COLO829 (cell line): ENCODE measurements around the gene ARMC7.
"Not testable (repeated sequence)": the region's sequence is repeated elsewhere in the genome, so short reads cannot be mapped to it uniquely, and the experiment has no call there.

Experiments
- DNase-seq: peaks from one replicate; pipeline ENCODE4 v3.0.0; 2012; ENCODE audit warnings: low spot score

ARMC7 gene

GRCh38 chr17:75102385-75102821 is 7.4 kb upstream of the ARMC7 start:
- DNase-seq = no peak

DNA sequence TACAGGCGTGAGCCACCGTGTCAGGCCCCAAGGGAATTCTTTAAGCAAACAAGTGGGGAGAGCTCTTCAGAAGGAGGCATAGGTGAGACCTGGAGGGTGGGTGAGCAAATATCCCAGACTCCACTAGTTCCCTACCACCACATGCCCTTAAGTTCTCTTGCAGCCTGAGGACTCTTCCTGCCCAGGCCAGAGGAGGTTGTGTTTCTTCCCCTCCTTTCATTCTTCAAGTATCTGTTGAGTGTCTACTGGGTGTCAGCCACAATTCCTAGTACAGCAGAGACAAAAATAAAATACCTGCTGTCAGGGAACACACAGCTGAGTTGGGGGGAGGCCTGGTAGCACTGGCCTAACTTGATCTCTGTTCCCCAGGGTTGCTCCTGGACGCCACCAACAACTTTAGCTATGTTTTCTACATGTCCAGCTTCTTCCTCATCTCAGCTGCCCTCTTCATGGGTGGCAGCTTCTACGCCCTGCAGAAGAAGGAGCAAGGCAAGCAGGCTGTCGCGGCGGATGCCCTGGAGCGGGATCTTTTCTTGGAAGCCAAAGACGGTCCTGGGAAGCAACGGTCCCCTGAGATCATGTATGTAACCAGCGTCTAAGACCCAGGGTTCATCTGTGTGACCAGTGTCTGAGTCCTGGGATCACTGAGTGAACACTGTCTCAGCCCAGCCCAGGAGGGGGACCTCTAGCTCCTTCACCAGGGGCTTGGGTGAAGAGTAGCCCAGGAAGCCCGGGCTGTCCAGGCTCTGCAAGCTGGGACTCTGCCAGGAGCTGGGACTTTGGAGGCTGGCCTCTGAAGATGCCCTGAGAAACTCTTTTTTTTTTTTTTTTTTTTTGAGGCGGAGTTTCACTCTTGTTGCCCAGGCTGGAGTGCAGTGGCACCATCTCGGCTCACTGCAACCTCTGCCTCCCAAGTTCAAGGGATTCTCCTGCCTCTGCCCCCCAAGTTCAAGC is 5.9 kb upstream of the ARMC7 start:
- DNase-seq = no peak

GRCh38 chr17:75105126-75106080 is 4.4 kb upstream of the ARMC7 start:
- no peak for DNase-seq

DNA sequence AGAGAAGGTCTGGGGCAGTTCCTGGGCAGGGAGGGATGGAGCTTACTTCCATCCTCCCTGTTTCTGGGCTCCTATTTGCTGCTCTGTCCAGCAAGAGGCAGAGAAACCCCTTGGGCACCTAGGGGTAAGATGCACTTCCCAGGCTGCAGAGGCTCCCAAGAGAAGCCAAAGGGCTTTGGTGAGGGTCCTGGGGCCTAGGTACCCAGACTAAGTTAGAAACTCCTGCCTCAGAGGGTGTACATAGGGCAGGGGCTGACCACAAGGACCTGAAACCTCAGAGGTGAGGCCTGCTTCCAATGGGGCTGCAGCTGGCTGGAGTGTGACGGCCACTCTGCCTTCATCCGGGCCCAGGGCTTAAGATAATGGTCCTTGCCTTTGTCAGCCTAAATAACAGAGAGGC is 1.6 kb upstream of the ARMC7 start:
- DNase-seq = no peak

DNA sequence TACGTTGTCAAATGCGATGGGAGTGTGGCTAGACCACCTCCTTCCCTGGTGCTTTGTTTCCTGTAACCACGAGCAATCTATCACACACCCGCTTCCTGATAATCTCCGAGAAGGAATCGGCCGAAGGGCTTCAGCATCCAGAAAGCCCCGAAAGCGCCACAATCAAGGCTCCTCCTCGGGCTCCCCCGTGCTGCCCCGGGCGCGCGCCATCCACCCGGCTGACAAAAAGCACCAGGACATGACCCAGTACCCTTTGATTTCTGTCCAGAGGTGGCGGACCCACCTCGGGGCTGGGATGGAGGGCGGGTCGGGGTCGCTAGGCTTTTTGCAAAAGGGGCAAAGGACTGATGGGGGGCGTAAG is 743 bp upstream of the ARMC7 start:
- DNase-seq = no peak

DNA sequence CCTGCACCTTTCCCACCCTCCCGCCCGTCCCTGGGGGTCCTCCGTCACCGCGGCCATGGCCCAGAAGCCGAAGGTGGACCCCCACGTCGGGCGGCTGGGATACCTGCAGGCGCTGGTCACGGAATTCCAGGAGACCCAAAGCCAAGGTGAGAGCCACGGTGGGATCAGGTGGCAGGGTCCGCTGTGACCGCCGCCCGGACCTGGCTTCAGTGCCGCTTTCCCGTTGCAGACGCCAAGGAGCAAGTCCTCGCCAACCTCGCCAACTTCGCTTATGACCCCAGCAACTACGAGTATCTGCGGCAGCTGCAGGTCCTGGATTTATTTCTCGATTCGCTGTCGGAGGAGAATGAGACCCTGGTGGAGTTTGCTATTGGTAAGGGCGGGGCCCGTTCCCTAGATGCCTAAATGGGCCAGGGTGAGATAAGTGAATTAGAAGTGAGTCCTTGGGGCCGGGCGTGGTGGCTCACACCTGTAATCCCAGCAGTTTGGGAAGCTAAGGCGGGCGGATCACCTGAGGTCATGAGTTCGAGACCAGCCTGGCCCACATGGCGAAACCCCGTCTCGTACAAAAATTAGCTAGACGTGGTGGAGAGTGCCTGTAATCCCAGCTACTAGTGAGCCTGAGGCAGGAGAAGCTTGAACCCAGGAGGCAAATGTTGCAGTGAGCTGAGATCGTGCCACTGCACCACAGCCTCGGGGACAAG is 617 bp downstream of the ARMC7 start:
- DNase-seq = no peak

DNA sequence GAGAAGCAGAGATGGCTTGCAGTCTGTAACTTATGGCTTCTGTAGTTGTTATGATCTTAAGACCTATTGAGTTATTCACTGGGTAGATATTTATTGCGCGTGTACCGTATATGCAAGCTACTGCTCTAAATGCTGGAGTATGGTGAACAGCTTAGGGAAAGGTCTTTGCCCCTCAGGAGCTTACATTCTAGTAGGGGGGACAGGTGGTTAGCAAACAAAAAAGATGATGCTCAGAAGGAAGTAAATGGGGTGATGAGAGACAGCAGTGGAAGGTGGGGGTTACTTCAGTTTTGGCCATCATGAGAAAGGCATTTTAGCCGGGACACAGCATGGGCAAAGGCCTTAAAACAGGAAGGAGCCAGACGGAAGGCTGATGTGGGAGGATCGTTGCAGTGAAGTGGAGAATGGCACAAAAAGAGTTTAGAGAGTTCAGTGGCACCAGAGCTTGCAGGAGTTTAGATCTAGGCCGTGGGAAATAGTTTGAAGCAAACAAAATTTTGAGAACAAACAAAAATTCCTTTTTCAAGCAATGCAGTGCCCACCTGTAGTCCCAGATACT is 2.1 kb downstream of the ARMC7 start:
- no peak for DNase-seq

- peak; percentile 79 for DNase-seq
Measured at GRCh38 chr17:75113798-75114551, 4.2 kb downstream of the ARMC7 start.

DNA sequence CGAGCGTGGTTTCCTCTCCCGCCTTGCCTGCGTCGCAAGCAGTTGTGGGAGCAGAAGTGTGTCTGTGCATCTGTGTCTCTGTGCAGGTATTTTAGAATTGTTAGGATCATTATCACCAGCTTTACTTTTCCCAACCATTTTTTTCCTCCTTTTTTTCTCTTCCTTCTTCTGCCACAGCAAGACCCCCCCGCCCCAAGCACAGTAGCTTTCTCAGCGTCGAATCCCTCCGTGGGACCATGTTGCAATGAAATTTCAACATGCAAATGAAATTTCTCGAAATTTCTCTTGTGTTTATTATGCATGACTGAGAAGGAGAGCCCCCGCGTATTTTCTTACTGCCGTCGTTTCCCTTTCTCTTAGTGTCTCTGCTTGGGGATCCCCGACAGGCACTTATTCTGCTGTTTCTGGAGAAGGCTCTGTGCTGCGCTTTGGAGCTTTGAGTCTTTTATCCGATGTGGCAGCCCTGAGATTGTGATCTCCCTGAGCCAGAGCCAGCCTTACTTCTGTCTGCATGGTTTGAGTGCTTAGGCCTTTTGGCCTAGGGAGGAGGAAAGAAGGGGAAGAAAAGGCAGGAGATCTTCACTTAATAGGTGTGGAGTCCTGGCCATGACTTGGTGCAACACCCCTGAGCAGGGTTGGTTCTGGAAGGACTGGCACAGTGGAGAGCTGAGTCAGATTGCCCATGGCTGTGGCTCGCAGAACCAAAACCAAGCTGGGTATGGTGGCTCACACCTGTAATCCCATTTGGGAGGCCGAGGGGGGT is 5.0 kb downstream of the ARMC7 start:
- DNase-seq = no peak

DNA sequence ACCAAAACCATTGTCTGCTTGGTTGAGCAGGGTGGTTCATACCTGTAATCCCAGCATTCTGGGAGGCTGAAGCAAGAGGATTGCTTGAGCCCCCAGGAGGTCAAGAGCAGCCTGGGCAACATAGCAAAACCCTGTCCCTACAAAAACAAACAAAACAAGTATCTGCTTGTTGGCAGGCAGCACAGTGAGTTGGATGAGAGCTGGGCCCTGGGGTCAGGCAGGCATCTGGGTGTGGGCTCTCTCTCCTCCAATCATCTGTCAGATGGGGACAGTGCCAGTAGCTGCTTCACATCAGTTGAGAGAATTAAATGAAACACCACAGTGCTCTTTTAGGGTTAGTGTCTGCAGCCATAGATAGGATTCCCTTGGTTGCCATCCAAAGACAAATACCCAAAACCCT is 5.8 kb downstream of the ARMC7 start:
- DNase-seq = no peak

DNA sequence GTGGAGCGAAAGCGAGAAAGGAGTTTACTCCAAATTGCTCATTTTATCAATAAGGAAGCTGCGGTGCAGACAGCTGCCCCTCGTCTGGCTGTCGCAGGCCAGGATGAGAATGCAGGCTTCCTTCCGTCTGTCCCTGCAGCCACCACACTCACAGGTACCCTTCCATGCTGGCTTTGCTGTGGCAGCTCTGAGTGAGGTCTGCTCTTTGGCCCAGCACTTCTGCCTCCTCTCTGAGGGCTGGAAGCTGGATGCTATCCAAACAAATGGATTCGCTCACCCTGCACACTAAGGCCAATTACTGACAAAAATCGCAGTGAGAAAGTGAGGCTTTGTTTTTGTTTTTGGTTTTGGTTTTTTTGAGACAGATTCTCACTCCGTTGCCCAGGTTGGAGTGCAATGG is 7.0 kb downstream of the ARMC7 start:
- DNase-seq = no peak

DNA sequence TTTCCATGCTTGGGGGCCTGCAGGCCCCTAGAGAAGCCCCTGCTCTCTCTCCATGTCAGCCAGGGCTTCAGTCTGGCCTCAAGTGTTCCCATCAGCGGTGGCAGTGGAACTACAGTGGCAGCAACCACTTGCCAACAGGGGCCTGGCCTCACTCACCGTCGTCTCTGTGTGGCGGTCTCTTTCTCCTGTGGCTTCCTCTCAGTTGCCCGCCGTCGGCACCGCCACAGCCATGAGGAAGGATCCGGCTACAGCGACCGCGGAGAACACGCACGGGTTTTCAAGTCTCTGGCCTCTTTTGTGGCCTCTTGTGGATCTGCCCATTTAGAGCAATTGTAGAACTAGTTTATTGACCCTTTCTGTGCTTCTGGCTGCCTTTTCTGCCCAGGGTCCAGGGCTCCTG is 8.5 kb downstream of the ARMC7 start:
- DNase-seq = no peak

DNA sequence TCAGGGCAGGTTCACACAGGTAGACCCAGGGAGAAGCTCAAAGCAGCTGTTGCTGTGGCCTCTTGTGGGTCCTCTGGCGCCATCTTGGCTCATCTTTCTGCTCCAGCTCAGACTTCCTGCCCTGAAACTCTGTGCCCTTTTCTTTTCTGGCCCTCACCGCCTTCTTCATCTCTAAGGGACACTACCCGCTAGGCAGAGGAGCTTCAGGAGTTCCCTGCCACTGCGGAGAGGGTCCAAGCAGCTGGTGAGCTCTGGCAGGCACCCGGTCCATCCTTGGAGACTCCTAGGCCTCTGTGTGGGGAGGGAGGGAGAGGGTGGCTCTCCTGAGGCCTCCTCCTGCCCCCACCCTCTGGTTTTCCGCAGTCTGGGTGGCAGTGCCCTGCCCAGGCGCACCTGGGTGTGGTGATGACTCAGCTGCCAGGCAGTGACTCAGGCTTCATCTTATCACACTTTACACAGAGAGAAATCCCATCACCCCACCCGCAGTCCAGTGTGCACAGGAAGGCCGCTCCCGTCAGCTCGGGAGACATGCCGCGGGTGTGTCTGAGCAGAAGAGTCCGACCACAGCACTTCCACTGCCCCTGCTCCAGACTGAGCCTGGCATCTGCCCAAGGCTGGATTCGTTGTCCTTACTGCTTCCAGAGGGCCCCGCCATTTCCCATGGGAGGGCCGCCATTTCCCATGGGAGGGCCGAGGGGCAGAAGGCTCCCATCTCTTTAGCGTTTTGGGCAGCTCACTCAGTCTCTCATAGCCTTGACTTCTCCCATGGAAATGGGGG is 14.5 kb downstream of the ARMC7 start:
- DNase-seq = no peak

DNA sequence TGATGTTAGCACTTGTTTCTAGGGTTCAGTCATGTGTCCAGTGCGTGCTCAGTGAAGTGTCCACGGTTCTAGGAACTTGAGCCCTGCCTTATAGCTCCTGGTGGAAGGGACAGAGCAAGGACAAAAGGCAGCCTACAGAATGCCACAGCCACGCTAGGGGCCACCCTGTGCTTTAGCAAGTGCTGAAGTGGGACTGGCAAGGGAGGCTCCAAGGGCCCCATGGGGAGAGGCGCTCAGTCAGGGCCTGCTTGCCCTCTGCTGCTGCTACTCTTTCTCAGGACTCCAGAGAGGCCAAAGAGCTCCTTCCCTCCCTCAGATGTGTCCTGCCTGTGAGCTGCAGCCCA is 15.0 kb downstream of the ARMC7 start:
- no peak for DNase-seq

GRCh38 chr17:75125984-75126383 is 16.2 kb downstream of the ARMC7 start:
- no peak for DNase-seq

GRCh38 chr17:75126954-75127353 is 17.2 kb downstream of the ARMC7 start:
- DNase-seq = no peak

- DNase-seq = not testable (repeated sequence)
Measured at GRCh38 chr17:75127936-75128335, 18.2 kb downstream of the ARMC7 start.

GRCh38 chr17:75128694-75129505 is 19.1 kb downstream of the ARMC7 start:
- DNase-seq = no peak

DNA sequence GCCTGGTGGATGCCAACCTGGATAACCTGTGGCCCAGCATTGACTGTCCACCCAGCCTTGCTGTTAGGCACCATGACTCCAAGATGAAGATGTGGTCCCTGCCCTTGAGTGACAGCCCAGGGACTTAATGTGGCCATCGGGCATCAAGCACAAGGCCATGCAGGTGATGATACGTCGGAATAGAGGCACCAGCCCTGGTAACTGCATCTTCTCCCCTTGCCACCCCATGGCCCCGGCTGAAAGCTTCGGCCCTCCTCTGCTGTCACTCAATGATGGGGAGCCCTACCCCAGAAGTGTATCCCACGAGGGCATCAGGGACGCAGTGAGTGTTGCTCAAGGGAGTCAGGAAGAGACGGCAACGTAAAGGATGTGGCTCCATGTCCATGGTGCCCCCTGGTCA is 19.8 kb downstream of the ARMC7 start:
- no peak for DNase-seq
